Skeletal muscle tissue (tissue), 4 donors: ENCODE measurements around the gene PTBP1. TPM values are rescaled to one million over a fixed set of nuclear protein-coding genes. Genes with fewer than 3 reads are reported as not detected.

Experiments used
- H3K27ac ChIP-seq: one replicate; pipeline ENCODE4 v1.7.0; 2013; ENCODE audit warnings: mild to moderate bottlenecking, low read depth, low read length, inconsistent platforms
- H3K27me3 ChIP-seq, 3 donors: one replicate each; pipeline ENCODE4 v1.7.0; 2013; ENCODE audit warnings: low read length in 3 of 3; ENCODE audit not compliant: control insufficient read depth in 3 of 3, insufficient read depth in 3 of 3
- H3K36me3 ChIP-seq, 3 donors: one replicate each; pipeline ENCODE4 v1.7.0; 2013; ENCODE audit warnings: low read length in 3 of 3; ENCODE audit not compliant: control insufficient read depth in 3 of 3, insufficient read depth in 3 of 3
- H3K4me1 ChIP-seq, 3 donors: one replicate each; pipeline ENCODE4 v1.7.0; 2013; ENCODE audit warnings: low read length in 3 of 3, mild to moderate bottlenecking in 3 of 3; ENCODE audit not compliant: control insufficient read depth in 3 of 3, insufficient read depth in 3 of 3
- H3K4me3 ChIP-seq, 3 donors: one replicate each; pipeline ENCODE4 v1.7.0; 2013; ENCODE audit warnings: low read length in 3 of 3
- H3K9ac ChIP-seq, 3 donors: one replicate each; pipeline ENCODE4 v1.7.0; 2013; ENCODE audit warnings: low read length in 3 of 3, mild to moderate bottlenecking in 3 of 3, moderate library complexity in 2 of 3, low read depth in 1 of 3
- H3K9me3 ChIP-seq, 3 donors: one replicate each; pipeline ENCODE4 v1.7.0; 2013; ENCODE audit warnings: low read length in 3 of 3; ENCODE audit not compliant: control insufficient read depth in 3 of 3
- total RNA-seq: library from RNA; depleted of rRNA; stranded (reverse); fragments of >200 nt; gene quantifications from one replicate; pipeline ENCODE4 v1.2.3, GENCODE V29; 2014
- donor health status: Osteomylitis.

PTBP1 gene
- total RNA-seq, 1 donor from 2014 or later: 50.1 TPM

DNA sequence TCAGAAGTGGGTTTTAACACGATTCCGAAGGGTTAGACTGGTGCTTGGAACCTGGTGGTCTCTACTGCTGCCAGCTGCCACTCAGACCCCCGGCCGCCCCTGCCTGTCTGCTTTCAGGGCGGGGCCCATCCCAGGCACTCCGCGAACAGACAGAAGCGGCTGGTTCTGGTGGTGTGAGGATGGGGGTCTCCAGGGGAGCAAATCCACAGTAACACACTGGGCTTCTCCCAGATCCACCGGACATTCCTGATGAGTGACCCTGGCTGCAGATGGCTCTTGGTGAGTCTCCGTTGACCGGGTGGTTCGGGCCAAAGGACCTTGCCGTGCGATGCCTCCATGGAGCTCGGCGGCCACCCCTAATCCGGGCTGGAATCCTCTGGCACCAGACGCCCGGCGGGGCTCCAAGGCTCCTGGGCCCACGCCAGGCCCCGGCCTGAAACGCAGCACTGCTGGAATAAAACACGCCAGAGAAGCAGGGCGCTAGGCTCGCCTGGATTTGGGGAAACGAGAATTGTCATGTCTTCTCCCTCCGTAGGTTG, 2.1 kb upstream of the PTBP1 start:
- H3K27ac ChIP-seq: peak overlapping the region; percentile 75
- no peaks in the 10 kb centered on the region for H3K27me3 ChIP-seq
- peaks cover 2 to 6% (median 4%) of the 10 kb centered on the region in 3 donors for H3K36me3 ChIP-seq
- H3K4me1 ChIP-seq: peaks cover 31 to 39% (median 38%) of the 10 kb centered on the region in 3 donors
- no peaks in the 10 kb centered on the region for H3K9me3 ChIP-seq
- peak overlapping the region; percentile 65 to 90 (median 87) for H3K4me3 ChIP-seq
- peak overlapping the region; percentile 68 to 79 (median 73) for H3K9ac ChIP-seq

DNA sequence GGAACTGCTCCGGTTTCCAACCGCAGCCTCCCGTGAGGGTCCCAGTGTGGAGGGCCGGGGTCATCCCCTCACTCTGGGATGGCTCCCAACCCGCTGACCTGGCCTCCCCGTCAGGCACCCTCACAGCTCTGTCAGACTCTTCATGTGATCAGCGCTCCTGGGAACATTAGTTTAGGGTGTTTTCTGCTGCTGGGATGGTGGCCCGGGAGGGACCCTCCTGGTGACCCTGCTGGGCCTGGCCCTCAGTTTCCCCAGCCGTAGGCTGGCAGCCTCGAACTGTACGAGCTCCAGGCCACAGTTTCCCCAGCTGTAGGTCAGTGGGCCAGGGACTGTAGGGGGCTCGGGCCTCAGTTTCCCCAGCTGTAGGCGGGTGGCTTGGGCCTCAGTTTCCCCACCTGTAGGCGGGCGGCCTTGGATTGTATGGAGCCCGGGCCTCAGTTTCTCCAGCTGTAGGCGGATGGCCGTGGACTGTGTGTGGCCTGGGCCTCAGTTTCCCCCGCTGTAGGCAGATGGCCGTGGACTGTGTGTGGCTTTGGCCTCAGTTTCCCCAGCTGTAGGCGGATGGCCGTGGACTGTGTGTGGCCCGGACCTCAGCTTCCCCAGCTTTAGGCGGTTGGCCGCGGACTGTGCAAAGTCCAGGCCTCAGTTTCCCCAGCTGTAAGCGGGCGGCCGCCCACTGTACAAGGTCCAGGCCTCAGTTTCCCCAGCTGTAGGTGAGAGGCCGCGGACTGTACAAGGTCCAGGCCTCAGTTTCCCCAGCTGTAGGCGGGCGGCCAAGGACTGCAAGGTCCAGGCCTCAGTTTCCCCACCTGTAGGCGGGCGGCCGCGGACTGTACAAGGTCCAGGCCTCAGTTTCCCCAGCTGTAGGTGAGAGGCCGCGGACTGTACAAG, 1.3 kb upstream of the PTBP1 start:
- Histone ChIP-seq H3K9me3 (no peaks in the 10 kb centered on the region), H3K36me3 (peaks cover 6 to 9% (median 6%) of the 10 kb centered on the region in 3 donors), H3K9ac (peak overlapping the region; percentile 68 to 94 (median 91)), H3K27ac (peak overlapping the region; percentile 78), H3K4me1 (peaks cover 39 to 47% (median 46%) of the 10 kb centered on the region in 3 donors), H3K4me3 (peak overlapping the region; percentile 78 to 90 (median 87)), H3K27me3 (no peaks in the 10 kb centered on the region)

DNA sequence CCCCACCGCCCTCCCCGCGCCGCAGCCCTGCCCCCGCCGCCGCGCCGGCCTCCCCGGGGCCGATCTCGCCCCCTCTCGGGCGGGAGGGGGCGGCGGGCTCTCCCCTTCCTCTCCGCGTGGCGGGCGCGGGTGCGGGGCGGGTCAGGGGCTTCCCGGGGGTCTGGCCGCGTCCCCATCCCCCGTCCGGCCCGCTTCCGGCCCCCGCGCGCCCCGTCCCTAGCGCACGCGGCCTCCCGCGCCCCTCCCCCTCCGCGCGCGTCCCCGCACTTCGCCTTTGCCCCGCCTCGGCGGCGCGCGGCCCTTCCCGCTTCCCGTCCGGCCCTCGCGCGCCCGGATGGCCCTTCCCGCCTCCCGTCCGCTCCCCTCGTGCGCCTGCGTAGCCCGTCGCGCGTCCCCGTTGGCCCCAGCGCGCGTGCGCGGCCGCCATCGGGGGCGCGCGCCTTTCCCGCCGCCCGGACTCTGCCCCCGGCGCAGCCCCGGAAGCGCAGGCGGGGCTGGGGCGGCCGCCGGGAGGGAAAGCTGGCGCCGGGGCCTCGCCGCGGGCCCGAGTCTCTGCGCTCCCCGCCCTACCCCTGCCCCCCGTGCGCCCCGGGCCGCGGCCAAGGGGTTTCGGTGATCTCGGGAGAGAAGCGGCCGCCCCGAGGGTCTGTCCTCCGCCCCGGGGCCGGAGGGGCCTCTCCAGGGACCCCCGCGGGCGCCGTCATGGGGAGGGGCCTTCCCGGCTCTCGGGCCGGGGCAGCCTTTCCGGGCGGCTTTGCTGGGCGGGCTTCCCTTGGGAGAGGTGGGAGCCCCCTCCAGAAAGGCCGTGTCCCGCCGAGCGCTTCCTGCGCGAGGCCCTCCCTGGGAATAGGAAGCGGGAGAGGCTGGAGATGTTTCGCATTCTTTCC, 519 bp downstream of the PTBP1 start:
- Histone ChIP-seq H3K36me3 (peaks cover 6 to 9% (median 6%) of the 10 kb centered on the region in 3 donors), H3K27me3 (no peaks in the 10 kb centered on the region), H3K9ac (peak overlapping the region; percentile 81 to 88 (median 88)), H3K4me3 (peak overlapping the region; percentile 74 to 93 (median 81)), H3K4me1 (peaks cover 57 to 65% (median 57%) of the 10 kb centered on the region in 3 donors), H3K9me3 (no peaks in the 10 kb centered on the region), H3K27ac (peak overlapping the region; percentile 77)

DNA sequence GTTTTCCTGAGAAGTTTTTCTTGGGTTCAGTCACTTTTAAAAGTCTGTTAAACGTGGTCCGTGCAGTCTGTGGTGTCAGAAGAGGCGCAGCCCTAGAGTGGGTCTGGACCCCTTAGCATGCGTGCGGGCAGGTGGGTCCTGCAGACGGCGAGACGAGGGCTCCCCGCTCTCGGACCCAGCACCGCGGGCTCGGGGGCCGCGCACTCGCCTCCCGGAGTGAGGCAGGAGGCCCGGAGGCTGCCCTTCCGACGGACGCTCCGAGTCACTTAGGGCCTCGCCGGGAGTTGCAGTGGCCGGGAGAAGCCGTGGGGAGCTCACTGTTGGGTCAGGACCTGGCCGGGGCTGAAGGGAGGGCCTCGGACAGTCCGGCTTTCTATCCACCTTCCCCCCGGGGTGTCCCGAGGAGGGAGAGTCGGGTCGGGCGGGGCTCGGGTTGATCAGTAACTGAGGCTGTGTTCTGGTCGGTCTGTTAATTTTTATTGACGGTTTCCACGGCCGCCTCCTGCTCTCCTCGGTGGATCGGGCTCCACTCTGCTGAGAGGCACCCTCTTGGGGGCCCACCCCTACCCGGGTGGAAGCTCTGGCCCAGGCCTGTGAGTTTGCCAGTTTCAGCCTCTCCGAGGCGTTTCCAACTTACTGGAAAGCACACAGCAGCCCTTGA, 1.3 kb downstream of the PTBP1 start:
- Histone ChIP-seq H3K9me3 (no peaks in the 10 kb centered on the region), H3K4me1 (peaks cover 64 to 72% (median 65%) of the 10 kb centered on the region in 3 donors), H3K27ac (peak overlapping the region; percentile 77), H3K27me3 (no peaks in the 10 kb centered on the region), H3K36me3 (peaks cover 8 to 9% (median 9%) of the 10 kb centered on the region in 3 donors), H3K9ac (peak overlapping the region; percentile 81 to 88 (median 88)), H3K4me3 (peak overlapping the region; percentile 74 to 93 (median 81))

DNA sequence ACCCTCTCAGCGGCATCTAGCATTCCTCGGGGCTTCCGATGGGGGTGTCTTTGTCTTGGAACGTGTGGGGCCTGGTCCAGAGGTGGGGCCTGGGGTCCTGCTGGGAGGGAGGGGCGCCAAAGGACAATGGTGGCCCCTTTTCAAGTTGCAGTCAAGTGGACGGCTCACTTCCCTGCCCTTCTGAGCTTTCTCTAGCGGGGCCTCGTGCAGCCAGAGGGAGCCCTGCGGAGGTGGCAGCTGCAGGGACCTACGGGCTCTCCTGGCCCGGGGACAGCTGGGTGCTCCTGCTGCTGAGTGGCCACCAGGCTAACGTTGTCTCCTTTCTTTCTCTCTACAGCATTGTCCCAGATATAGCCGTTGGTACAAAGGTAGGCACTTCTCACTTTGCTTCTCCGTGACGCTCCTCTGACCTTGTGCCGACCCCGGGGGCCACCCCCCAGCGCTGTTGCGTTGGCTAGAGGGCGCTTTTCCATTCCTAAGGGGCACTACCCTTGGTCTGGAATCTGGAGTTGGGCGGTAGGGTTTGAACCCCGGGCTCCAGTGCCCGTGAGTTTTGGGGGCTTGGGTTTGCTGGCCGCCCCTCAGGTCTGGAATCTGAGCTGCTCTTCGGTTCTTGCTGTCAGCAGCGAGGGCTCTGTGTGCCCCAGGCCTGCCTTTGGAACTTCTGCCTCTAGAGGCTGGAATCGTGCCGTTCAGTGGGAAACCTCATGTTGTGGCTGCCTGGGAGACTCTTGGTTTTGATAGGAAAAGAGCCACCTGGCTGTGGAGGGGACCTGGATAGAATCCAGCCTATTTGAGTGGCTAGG, 2.0 kb downstream of the PTBP1 start:
- no peaks in the 10 kb centered on the region for H3K9me3 ChIP-seq
- H3K36me3 ChIP-seq: peaks cover 12 to 16% (median 16%) of the 10 kb centered on the region in 3 donors
- H3K27ac ChIP-seq: peak overlapping the region; percentile 77
- H3K4me1 ChIP-seq: peaks cover 67 to 80% (median 68%) of the 10 kb centered on the region in 3 donors
- peak overlapping the region; percentile 81 to 88 (median 88) for H3K9ac ChIP-seq
- no peaks in the 10 kb centered on the region for H3K27me3 ChIP-seq
- H3K4me3 ChIP-seq: peak overlapping the region; percentile 74 to 93 (median 81)

DNA sequence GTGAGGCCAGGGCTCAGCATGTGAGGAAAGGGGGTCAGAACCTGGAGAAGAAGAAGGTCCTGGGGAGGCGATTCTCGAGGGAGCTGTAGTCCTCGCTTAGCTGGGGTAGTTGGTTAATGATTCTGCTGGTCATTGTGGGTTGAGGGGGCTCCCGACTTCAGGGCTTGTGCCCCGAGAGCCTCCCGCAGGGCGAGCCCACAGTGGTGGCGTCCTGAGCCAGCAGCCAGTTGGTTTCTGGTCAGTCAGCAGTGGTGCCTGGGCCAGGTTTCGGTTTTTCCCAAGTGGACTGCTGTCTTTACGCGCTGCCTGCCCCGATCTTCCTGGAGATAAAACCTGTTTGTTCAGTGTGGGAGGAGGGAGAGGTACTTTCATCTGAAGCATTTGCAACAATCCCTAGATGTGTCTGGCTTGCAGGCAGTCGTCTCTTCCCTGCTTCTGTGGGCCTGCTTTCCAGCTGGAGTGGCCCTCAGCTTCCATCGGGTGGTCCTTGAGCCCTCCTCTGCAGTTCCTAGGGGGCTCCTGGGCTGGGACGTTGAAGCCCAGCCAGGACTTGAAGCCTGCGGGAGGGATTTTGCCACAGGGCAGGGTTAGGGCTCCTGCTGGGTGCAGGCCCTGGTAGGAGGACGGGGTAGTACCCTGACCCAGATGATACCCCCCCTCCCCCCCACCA, 3.2 kb downstream of the PTBP1 start:
- H3K27me3 ChIP-seq: no peaks in the 10 kb centered on the region
- peaks cover 23 to 28% (median 28%) of the 10 kb centered on the region in 3 donors for H3K36me3 ChIP-seq
- H3K4me1 ChIP-seq: peaks cover 62 to 74% (median 64%) of the 10 kb centered on the region in 3 donors
- H3K4me3 ChIP-seq: peak overlapping the region; percentile 51 to 61 (median 59)
- peak overlapping the region; percentile 62 to 76 (median 70) for H3K9ac ChIP-seq
- H3K27ac ChIP-seq: peak overlapping the region; percentile 44
- H3K9me3 ChIP-seq: no peaks in the 10 kb centered on the region

DNA sequence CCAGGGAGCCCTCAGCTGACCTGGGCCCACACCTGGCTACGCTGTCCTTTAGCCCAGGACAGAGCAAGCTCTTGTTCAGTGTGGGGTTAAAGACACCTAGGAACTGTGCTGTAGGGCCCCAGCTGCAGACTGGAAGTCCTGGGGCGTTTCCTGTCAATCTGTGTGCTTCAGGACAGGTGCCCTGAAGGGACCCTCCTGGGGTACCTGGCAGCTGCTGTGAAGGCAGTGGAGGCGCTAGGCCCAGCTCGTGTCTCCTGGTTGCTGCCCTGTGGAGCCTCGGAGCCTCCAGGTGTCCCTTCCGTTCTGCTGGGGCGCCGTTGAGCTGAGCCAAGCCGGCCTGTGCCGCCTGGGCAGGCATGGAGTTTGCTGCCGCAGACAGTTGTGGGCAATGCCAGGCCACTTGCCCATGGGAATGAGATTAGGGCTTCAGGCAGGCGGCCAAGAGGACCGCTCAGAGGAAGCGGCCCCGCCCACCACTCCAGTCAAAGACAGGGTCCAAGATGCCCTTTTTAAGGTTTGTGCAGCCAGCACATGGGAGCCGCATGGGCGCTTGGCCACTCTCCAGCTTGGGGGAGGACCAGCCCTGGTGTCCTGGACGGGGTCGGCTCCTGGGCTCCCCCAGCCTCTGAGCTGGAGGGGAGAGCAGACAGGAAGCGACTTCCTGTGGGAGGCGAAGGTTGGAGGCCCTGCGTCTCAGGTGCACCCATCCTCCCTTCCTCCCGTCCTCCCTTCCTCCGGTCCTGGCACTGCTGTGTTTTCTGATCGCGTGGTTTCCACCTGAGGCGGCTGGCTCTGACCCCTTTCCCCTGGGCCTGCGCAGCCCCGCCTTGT, 4.0 kb downstream of the PTBP1 start:
- Histone ChIP-seq H3K4me3 (peak overlapping the region; percentile 56 to 61 (median 59)), H3K27ac (peak overlapping the region; percentile 62), H3K9me3 (no peaks in the 10 kb centered on the region), H3K9ac (peak overlapping the region; percentile 50 to 76 (median 61)), H3K4me1 (peaks cover 55 to 66% (median 57%) of the 10 kb centered on the region in 3 donors), H3K36me3 (peaks cover 28 to 32% (median 30%) of the 10 kb centered on the region in 3 donors), H3K27me3 (no peaks in the 10 kb centered on the region)
